ENCODE data around the gene SLAIN2.

The SLAIN2 gene

DNA sequence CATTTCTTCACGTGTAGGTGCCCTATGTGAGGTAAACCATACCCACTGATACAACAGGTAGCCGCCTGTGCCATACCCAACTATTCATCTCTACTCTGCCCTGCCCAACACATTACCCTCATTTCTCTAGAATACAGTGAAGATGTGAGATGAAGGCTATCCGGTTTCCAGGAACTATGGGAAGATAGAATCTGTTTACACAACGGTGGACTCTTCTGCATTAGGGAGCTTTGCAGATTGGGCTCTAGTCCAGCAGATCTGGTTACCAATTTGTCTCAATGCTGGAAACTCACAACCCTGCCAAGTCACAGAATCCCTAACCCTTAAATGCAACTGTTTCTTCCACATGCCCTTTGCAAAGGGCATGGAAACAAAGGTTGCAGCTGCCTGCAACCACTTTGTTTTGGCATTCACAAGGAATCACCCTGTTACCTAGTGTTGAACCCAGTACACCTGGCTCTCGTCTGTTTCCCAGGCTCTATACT lies 6.4 kb upstream of the SLAIN2 start:
- DNase-seq = no peak

DNA sequence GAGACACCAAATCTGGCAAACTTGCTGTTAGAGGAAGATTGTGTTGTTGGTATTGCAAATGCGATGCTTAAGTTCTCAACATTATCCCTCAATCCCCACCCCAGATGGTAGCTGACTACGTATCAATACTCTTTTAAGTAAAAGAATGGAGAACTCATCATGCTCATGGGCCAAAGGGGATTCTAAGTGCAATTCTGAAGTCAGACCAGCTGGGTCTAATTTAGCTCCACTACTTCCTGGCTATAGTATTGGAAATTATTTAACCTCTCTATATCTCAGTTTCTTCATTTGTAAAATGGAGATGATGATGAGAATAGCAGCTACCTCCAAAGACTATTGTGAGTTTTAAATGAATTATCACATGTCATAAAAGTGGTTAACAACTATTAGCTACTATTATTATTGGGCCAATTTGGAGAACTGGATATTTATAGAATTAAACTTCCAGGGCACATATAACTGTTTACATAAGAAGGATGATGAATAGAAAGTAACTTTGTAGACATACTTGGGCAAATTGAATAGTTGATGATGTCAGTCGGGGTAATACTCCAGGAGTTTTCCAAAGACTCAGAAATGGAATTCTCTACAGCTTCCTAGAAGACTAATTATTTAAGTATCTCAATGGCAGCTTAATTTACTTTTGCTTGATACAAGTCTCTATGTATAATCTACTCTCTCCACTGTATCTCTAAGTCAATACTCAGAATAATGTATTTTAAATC lies 5.0 kb upstream of the SLAIN2 start:
- DNase-seq = no peak

DNA sequence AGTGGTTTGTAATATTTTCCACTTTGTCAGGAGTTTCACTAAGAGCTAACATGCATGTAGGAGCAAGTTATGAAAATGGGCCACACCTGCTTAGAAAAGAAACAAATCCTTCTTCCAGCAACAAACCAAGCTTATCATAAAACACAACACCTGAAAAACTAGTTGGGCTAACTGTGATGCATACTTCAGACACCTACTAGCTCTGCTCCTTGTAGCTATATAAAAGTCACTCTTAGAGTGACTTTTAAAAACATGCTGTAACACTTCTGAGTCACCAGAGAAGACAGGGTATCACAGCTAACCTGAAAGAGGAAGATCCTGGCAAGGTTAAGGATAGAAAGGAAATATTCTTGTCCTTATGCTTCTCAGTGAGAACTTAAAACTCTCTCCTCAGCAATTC lies 3.6 kb upstream of the SLAIN2 start:
- DNase-seq = no peak

DNA sequence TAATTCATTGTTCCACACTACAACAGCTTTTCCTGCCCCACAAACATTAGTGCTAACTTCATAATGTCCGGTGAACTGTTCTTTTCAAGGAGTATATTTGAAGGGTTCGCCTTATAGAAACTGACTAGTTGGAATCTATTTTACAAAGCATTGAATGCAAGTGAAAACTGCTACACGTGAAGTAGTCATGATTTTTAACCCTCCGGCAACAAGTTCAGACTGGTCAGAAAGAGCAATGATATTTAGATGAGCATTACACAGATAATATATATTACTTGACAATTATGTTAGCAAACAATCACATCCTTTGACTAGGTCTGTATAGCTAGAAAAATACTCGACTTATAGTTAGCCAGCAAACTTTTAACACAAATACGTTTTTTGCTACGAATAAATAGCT lies 1.7 kb upstream of the SLAIN2 start:
- DNase-seq = no peak

DNA sequence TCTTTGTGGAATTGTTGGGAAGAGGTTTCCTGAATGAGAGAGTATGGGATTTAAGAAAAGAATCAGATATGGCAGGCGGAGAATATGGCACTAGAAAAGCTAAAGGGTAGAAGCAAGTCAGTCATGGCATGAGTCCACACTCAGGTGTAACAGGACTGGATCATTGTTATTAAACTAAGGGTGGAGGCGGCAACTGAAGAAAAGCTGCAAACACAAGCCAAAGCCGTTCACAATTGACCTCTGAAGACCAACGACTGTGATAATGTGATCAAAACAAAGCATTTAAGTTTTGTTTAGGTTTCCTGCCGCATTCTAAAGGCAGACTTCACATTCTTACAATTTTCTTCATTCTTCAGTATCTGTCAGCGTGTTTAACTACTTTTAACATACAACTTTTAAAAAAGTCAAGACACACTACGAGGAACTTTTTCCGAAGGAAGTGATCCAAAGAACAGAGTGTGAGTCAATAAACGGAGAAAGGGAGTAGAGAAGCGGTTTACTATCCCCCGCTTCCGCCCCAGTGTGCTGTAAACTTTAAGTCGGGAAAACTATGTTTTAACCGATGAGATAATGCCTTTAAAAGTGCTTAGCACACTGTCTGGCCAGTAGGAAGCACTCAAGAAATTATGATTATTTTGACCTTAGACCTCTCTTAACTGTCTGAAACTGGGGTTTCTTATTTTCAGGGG lies 909 bp upstream of the SLAIN2 start:
- no peak for DNase-seq

DNA sequence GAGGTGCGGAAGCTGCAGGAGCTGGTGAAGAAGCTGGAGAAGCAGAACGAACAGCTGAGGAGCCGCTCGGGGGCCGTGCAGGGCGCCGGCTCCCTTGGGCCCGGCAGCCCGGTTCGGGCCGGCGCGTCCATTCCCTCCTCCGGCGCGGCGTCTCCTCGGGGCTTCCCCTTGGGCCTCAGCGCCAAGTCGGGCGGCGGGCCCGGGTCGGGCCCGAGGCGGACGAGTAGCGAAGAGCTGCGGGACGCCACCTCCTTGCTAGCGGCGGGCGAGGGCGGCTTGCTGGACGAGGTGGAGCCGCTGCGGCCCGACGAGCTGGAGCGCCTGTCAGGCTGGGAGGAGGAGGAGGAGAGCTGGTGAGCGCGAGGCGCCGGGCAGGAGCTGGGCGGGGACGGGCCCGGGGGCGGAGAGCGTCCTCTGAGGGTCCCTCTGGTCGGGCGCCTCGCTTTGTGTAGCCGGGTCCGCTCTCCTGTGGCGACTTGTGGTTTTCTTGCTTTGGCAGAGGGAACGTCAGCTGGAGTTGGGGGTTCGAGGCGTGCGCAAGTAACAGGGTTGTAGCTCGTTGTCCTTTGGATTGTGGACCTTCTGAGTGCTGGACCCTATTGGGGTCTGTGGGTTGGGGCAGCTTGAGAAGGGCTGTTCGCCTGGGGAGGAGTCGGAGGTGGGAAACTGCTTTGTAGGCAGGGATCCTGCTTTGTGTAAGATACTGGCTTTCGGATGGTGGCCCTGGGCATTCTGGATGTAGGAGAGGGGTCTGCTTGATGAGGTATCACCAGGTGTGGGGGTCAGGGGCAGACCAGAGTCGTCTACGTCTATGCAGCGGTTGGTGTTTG lies 662 bp downstream of the SLAIN2 start:
- no peak for DNase-seq

DNA sequence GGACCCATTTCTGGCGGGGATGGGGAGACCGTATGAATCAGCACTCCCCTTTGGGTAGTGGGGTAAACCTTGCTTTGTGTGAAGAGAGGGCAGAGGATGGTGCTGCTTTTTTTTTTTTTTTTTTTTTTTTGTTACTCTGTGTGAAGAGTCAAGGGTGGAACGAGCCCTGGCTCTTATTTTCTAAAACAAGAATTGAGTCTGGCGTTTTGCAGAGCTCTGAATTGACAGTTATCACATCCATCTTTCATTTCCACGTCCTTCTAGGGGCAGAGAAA lies 1.2 kb downstream of the SLAIN2 start:
- no peak for DNase-seq

DNA sequence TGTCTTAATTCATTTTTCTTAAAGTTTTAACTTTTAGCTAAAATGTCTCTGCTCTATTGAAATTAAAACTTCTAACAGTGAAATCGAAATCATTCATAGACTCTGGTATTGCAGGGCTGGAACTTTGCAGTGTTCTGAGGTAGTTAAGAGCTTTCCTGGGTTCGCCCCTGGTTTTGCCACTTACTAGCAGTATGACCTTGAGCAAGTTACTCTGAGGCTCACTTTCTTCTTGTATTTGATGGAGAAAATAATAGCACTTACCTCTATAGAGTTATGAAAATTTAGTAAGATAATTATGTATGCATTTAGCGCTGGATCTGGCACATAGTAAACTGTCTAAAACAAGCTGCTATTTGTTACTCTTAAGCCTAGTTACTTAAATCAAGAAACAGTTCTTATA lies 1.7 kb downstream of the SLAIN2 start:
- no peak for DNase-seq

DNA sequence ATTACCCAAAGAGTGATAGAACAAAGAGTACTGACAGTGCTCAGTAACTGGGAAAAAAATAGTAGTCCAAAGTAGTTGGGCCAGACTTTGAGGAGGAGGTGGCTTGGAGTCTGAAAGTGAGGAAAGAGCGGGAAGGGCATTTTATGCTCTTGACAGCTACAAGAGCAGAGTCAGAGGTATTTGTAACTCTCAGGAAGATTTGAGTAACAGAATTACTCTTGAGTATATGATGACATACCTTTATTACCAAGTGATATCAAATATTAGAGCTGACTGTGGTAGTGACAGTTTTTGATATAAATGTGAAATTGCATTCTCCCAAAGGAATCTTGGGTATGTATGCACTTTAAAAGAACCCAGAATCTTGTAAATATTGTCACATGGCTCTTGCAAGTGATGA lies 2.2 kb downstream of the SLAIN2 start:
- no peak for DNase-seq

DNA sequence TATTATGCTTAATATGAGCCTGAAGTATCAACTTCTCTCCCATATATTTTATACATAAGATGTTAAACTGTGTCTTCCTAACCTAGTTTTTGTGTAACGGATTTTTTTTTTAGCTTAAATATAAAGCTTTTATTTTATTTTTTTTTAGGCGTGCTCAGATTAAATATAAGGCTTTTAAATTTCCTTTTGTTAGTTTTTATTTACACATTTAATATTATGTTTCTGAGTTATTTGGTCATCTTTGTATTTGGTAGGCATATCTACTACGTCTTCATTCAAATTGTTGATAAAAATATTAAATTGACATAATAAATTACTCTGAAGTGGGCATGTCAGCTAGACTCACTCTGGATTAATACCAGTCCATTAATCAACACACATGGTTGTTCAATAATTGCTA lies 4.2 kb downstream of the SLAIN2 start:
- no peak for DNase-seq

DNA sequence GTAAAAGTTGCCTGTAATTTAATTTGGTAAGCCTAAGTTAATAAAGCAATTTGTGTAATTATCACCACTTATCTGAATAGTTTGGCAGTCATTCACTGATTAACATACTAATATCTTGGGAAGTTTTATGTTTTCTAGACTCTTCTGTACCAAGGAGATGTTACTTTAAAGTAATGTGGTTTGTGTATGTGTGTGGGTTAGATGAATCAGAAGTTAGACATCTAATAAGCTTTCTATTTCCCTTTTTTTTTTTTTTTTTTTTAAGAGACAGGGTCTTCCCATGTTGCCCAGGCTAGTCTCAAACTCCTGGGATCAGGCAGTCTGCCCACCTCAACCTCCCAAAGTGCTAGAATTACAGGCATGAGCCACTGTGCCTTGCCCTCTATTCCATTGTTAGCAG lies 5.3 kb downstream of the SLAIN2 start:
- no peak for DNase-seq

DNA sequence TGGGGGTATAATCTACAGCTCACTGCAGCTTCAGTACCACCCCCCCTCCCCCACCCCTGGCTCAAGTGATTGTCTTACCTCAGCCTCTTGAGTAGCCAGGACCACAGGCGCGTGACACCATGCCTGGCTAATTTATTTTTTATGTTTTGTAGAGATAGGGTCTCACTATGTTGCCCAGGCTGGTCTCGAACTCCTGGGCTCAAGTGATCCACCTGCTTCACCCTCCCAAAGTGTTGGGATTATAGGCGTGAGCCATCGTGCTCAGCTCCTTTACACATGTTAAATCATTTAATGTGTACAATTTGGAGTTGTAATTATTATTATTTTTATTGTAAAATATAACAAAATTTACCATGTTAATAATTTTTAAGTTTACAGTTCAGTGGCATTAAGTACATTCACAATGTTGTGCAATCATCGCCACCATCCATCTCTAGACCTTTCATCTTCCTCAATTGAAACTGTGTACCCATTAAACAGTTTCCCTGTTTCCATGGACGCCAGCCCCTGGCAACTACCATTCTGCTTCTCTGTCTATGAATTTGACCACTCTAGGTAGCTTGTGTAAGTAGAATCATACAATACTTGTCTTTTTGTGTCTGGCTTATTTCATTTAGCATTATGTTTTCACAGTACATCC lies 6.1 kb downstream of the SLAIN2 start:
- DNase-seq = no peak

DNA sequence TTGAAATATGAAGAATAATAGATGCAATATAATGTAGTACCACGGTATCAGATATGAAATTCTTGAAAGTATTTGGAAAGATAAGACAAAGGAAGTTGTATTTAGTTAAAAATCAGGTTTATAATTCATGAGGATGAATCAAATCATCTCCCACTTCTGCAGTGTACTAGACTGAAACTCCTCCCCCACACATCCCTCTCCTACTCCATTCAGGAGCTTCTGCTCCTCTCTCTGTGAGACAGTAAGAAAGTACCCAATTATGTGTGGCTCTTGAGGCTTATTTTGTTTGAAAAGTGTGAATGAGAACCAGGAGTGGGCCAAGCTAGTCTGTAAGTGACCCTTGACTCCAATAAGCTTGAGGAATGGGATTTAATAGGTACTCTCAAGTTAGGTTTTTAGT lies 9.5 kb downstream of the SLAIN2 start:
- no peak for DNase-seq

DNA sequence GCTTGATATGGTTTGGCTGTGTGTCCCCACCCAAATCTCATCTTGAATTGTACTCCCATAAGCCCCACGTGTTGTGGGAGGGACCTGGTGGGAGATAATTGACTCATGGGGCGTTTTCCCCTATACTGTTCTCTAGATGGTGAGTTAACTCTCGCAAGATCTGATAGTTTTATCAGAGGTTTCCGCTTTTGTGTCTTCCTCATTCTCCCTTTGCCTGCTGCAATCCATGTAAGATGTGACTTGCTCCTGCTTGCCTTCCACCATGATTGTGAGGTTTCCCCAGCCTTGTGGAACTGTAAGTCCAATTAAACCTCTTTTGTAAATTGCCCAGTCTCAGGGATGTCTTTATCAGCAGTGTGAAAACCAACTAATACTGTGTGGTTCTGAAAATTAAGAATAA lies 11.5 kb downstream of the SLAIN2 start:
- DNase-seq = no peak

DNA sequence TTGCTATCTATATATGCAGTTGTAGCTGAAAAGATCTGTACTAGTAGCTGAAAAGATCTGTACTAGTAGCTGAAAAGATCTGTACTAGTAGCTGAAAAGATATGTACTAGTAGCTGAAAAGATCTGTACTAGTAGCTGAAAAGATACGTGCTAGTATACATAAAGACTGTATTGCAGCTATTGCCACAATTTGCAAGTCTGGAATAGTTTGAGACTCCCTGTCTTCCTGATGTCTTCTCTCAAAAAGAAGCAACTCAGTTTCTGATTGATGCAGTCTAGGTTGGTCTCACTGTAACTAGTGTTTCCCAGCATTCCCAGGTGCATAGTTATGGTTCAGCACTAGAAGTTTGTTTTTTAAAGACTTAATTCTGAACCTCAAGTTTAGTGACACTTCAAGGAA lies 15.0 kb downstream of the SLAIN2 start:
- no peak for DNase-seq

DNA sequence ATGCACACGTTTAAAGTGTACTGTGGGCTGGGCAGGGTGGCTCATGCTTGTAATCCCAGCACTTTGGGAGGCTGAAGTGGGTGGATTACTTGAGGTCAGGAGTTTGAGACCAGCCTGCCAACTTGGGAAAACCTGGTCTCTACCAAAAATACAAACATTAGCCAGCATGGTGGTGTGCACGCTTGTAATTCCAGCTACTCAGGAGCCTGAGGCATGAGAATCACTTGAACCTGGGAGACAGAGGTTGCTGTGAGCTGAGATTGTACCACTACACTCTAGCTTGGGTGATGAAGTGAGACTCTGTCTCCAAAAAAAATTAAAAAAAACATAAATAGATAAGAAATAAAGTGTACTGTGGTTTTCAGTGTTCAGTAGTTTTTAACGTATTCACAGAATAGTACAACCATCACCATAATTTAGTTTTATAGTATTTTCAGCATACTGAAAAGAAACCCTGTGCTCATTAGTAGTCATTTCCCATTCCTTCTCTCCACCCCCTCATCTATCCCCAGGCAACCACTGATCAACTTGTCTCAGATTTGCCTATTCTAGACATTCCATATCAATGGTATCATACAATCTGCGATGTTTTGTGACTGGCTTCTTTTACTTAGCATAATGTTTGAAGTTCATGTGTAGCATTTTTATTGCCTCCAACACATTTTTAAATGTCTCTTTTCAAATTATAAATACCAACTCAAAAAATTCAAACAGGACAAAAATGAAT lies 19.1 kb downstream of the SLAIN2 start:
- DNase-seq = no peak

DNA sequence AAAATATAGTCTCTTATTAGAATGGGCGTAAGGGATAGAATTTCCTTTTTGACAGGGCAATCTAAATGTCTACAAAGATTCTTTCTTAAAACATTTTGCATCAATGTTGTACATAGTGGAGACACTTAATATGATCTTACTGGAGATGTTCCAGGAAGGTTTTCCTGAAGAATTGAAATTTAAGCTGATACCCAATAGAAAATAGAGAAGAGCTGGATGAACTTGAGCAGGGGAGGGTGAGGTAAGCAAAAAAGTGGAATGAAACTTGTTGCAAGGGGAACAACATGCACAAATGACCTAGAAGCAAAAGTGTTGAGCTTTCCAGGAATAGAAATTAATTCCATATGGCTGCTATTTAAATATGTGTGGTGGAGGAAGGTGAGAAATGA lies 19.7 kb downstream of the SLAIN2 start:
- no peak for DNase-seq

DNA sequence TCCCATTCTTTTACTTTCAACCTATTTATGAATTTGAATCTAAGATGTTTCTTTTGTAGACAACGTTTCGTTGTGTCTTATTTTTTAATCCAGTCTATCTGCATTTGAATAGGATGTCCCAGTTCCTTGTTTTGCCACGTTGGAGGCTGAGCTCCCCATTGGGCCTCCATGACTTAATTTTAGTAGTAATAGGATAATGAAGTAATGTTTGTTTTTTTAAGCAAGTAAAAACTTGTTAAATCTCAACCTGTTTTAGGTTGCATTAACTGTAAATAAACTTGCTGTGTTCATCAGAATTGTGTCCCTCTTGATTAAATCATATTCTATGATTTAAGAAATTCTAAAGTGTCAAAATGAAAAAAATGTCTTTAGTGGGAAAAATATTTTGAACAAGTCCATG lies 25.3 kb downstream of the SLAIN2 start:
- DNase-seq = no peak

DNA sequence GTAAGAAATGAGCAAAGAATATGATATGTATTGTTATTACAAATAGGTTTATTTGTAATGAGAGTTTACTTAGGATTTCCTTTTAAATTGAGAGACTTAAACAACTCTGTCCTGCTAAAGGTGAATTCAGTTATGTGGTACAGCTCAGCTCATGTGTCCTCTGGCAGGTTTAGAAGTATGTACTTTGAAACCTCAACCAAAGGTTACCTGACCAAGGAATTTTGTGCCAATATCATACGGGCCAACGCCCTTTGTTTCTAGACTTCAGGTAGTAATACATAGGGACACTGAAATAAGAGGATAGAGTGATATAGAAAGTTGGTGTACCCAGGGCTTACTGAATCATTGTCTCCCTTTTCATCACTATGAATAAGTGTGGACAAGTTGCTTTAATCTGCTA lies 25.7 kb downstream of the SLAIN2 start:
- DNase-seq = no peak

DNA sequence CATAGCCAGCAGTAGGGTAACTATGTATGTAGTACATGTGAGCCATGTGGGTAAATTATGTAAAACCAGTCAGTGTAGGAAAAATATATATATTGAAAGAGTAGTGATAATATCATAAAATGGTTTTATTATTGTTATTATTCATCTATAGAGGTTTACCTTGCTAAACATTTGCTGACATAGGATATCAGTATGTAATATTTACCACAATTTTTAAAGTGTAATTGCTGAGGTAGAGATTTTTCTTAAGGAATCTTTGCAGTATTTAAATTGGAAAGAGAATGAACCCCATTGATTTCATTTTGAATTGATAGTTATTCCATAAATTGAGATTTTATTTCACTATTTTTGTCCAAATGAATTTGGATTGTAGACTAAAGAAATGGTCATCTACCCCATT lies 27.1 kb downstream of the SLAIN2 start:
- DNase-seq = no peak

DNA sequence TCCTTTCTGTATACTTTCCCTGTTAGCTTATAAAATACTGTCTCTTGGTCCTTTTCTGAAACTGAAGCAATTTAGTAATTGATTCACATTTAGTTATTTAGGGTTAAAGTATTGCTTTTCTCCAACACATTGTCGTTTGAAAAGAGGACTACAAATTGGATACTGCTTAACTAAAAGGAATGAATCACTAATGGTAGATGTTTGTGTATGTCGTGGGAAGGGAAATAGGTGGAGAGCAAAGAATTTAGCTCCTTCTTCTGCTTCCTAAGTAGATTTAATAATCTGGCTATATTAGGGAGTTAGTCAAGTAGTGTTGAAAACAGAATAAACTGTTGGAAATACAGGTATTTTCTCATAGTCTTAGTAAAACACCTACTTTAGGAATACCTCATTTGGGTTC lies 27.9 kb downstream of the SLAIN2 start:
- no peak for DNase-seq

DNA sequence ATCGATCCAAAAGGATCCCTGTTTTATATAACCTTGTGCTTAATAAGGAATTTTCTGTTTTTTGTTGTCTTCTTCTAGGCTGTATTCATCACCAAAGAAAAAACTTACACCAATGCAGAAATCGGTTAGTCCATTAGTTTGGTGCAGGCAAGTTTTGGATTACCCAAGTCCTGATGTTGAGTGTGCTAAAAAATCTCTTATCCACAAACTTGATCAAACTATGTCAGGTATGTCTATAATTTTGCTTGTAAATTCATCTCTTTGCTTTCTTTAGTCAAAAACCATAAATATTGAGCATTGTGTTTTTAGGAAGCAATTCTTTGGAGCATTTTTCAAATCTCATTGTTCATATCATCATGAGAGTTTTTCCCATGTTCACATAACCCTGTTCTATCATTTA lies 28.4 kb downstream of the SLAIN2 start:
- no peak for DNase-seq
